HEK293T (cell line): ENCODE data around the gene UBE2G1.

ENCODE experiments used
- BHLHE40 ChIP-seq: fragments of 450-650 bp; IDR thresholded peaks from 2 replicates; pipeline ENCODE4 v1.6.1; 2016; ENCODE audit warnings: mild to moderate bottlenecking, moderate library complexity, borderline replicate concordance
- ELF4 ChIP-seq: fragments of 450-650 bp; IDR thresholded peaks from 2 replicates; pipeline ENCODE4 v1.6.1; 2017; ENCODE audit warnings: antibody characterized with exemption
- FOXK2 ChIP-seq: fragments of 450-650 bp; IDR thresholded peaks from 2 replicates; pipeline ENCODE4 v1.6.1; 2016; ENCODE audit warnings: mild to moderate bottlenecking
- FOXM1 ChIP-seq: fragments of 450-650 bp; IDR thresholded peaks from 2 replicates; pipeline ENCODE4 v1.6.1; 2017; ENCODE audit warnings: mild to moderate bottlenecking, borderline replicate concordance
- L3MBTL2 ChIP-seq: fragments of 450-650 bp; conservative IDR thresholded peaks from 2 replicates; pipeline ENCODE4 v1.6.1; 2016; ENCODE audit warnings: mild to moderate bottlenecking
- SP1 ChIP-seq: fragments of 450-650 bp; IDR thresholded peaks from 2 replicates; pipeline ENCODE4 v1.6.1; 2017
- SUZ12 ChIP-seq: fragments of 450-650 bp; IDR thresholded peaks from 2 replicates; pipeline ENCODE4 v1.6.1; 2016; ENCODE audit warnings: mild to moderate bottlenecking
- TARDBP ChIP-seq: fragments of 450-650 bp; IDR thresholded peaks from 2 replicates; pipeline ENCODE4 v1.6.1; 2016
- ZNF384 ChIP-seq: fragments of 450-650 bp; IDR thresholded peaks from 2 replicates; pipeline ENCODE4 v1.6.1; 2016

DNA sequence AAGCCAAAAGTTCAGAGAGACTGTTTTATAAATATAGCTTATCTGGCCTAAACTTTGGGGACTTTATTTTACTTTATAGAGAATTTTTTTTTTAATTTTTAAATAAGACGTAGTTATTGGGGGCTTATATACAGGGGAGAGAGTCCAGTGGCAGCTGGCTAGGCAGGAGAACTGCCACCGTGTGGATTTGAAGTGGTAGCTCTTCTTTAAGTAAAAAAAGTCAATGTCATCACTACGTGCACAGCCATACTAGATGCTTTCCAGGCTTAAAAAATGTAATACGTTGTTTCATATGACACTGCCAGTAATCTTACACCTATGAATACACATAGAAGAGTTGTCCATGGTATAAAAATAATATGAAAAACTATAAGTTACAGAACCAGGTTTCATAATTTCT is 70.8 kb downstream of the UBE2G1 start:
- TF ChIP-seq SP1: no peak
- TF ChIP-seq L3MBTL2: no peak
- TF ChIP-seq ELF4: no peak
- no peak for TF ChIP-seq FOXK2
- no peak for TF ChIP-seq FOXM1
- no peak for TF ChIP-seq SUZ12
- no peak for TF ChIP-seq ZNF384
- no peak for TF ChIP-seq BHLHE40
- no peak for TF ChIP-seq TARDBP
